HUES48 (cell line): ENCODE results near the gene CYP11A1.
"Not testable (repeated sequence)": the region's sequence is repeated elsewhere in the genome, so short reads cannot be mapped to it uniquely, and the experiment has no call there.

Source experiments
- H3K27ac ChIP-seq: one replicate; pipeline ENCODE4 v1.7.0; 2013; ENCODE audit warnings: low read depth, low read length, inconsistent platforms
- H3K27me3 ChIP-seq: 2 replicates; pipeline ENCODE4 v1.6.1; 2013; ENCODE audit warnings: mild to moderate bottlenecking, low read length; ENCODE audit not compliant: control insufficient read depth, insufficient read depth
- H3K36me3 ChIP-seq: 2 replicates; pipeline ENCODE4 v1.6.1; 2013; ENCODE audit warnings: low read length; ENCODE audit not compliant: control insufficient read depth, insufficient read depth
- H3K4me1 ChIP-seq: 2 replicates; pipeline ENCODE4 v1.6.1; 2013; ENCODE audit warnings: mild to moderate bottlenecking, low read length; ENCODE audit not compliant: control insufficient read depth, insufficient read depth
- H3K4me3 ChIP-seq: 2 replicates; pipeline ENCODE4 v1.5.1; 2013; ENCODE audit warnings: mild to moderate bottlenecking, low read depth, low read length
- H3K9ac ChIP-seq: 2 replicates; pipeline ENCODE4 v1.6.1; 2013; ENCODE audit warnings: mild to moderate bottlenecking, low read depth, low read length, moderate library complexity
- H3K9me3 ChIP-seq: 2 replicates; pipeline ENCODE4 v1.6.1; 2013; ENCODE audit warnings: low read length; ENCODE audit not compliant: control insufficient read depth, insufficient read depth

CYP11A1 gene

GRCh38 chr15:74369084-74369745, 1.8 kb upstream of the CYP11A1 start:
- Histone ChIP-seq H3K4me3 (no peak overlapping the region), H3K4me1 (peaks cover 13% of the 10 kb centered on the region), H3K9me3 (no peaks in the 10 kb centered on the region), H3K36me3 (no peaks in the 10 kb centered on the region), H3K27ac (no peak overlapping the region), H3K9ac (no peak overlapping the region), H3K27me3 (peaks cover 23% of the 10 kb centered on the region)

DNA sequence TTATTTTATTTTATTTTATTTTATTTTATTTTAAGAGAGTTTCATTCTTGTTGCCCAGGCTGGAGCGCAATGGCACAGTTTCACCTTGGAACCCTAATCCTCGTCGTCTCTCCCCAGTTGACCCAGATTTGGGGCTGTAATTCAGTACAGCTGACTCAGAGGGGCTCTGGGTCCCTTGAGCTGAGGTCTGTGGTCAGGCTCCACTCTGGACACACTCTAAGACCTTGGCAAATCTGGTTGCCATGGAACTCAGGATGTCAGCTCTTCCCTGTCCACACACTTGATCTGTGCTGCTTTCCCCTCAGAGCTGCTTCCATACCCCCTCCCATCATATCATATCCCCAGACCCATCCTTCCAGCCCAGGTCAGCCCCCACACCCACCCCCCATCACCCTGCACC, 675 bp upstream of the CYP11A1 start:
- Histone ChIP-seq H3K27ac (no peak overlapping the region), H3K36me3 (no peaks in the 10 kb centered on the region), H3K9ac (no peak overlapping the region), H3K9me3 (no peaks in the 10 kb centered on the region), H3K4me3 (no peak overlapping the region), H3K4me1 (peaks cover 14% of the 10 kb centered on the region), H3K27me3 (peaks cover 25% of the 10 kb centered on the region)

DNA sequence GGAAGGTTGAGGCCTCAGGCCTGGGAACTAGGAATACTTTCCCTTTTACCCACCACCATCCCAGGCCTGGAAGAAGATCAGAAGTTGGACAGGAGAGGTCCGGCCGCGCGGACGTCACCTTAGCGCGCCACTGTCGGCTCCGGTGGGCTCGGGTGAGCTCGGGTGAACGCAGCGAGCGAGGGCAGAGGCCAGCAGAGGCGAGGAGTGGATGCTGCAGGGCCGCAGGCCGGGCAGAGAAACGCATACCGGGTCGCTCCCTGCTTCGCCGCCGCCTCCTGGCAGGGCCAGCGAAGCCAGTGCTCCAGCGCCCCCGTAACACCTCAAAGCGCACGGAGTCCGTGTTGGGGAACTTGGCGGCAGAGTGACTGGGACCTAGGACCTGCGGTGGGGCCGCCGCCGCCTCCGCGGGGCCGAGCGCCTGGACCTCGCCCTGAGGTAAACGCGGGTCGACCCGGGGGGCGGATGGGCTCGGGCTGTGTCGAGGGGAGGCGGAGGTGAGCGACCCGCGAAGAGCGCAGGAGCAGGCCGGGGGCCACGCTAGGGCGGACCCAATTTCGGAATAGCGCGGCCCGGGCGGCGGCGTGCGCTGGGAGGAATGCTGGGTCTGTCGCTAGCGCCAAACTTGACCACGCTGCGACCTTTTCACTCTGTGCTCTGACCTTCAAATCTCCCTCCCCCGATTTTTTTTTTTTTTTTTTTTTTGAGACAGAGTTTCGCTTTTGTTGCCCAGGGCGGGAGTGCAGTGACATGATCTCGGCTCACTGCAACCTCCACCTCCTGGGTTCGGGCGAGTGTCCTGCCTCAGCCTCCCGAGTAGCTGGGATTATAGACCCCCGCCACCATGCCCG, 1.6 kb downstream of the CYP11A1 start:
- peak overlapping the region; percentile 67 for H3K4me3 ChIP-seq
- H3K36me3 ChIP-seq, result no peaks in the 10 kb centered on the region
- peak overlapping the region; percentile 60 for H3K27ac ChIP-seq
- H3K9ac ChIP-seq, result peak overlapping the region; percentile 71
- H3K4me1 ChIP-seq, result peaks cover 14% of the 10 kb centered on the region
- H3K27me3 ChIP-seq, result peaks cover 25% of the 10 kb centered on the region
- no peaks in the 10 kb centered on the region for H3K9me3 ChIP-seq

DNA sequence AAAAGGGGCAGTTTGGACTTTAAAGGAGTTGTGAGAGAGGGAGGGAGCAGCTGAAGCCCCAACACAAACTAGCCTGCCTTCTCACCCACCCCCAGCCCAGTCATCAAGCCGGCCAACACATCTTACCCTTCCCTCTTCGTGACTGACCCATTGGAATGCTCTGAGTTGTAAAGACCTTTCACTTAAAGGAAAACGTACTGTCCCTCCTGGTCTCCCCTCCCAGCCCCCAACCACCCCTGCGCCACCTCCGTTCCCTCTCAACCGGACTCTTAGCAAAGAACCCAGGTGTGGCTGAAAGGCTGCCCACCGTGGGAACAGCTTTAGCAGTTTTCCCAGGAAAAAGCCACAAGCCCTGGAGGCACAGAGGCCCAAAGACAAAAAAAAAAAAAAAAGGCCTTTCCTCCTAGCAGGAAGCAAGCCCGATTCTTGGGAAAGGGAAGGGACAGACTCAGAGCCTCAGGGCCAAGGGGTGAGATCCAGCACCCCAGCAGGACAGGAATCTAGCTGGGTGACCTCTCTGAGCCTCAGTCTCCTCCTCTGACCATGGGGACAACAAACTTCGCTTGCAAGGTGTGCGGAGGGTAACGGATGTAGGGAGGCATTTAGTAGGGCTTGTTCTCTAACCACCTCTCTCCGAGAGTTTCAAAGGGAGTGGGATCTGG, 2.4 kb downstream of the CYP11A1 start:
- H3K9ac ChIP-seq, result peak overlapping the region; percentile 71; the same call in 1 of the 2 replicates
- peaks cover 15% of the 10 kb centered on the region for H3K4me1 ChIP-seq

GRCh38 chr15:74362482-74362881, 5.0 kb downstream of the CYP11A1 start:
- H3K36me3 ChIP-seq, result no peaks in the 10 kb centered on the region
- H3K9me3 ChIP-seq, result no peaks in the 10 kb centered on the region
- peaks cover 25% of the 10 kb centered on the region for H3K27me3 ChIP-seq
- H3K9ac ChIP-seq, result no peak overlapping the region
- H3K4me1 ChIP-seq, result peaks cover 32% of the 10 kb centered on the region
- H3K27ac ChIP-seq, result no peak overlapping the region
- H3K4me3 ChIP-seq, result no peak overlapping the region

More for the DNA sequence above, 2.4 kb downstream of the CYP11A1 start:
- Histone ChIP-seq H3K4me3 (peak overlapping the region; percentile 67), H3K27me3 (peaks cover 25% of the 10 kb centered on the region), H3K36me3 (no peaks in the 10 kb centered on the region), H3K9me3 (no peaks in the 10 kb centered on the region), H3K27ac (peak overlapping the region; percentile 60)

- not testable (repeated sequence) for H3K9ac ChIP-seq, H3K9me3 ChIP-seq, H3K36me3 ChIP-seq
Observed at GRCh38 chr15:74360855-74361254, 6.6 kb downstream of the CYP11A1 start.

GRCh38 chr15:74359376-74359775, 8.1 kb downstream of the CYP11A1 start:
- not testable (repeated sequence) for H3K36me3 ChIP-seq, H3K9ac ChIP-seq, H3K4me3 ChIP-seq, H3K27me3 ChIP-seq, H3K9me3 ChIP-seq
- H3K4me1 ChIP-seq, result peaks cover 21% of the 10 kb centered on the region
- H3K27ac ChIP-seq, result peak overlapping the region; percentile 57

More at GRCh38 chr15:74360855-74361254, 6.6 kb downstream of the CYP11A1 start:
- peaks cover 18% of the 10 kb centered on the region for H3K27me3 ChIP-seq
- not testable (repeated sequence) for H3K27ac ChIP-seq, H3K4me3 ChIP-seq
- H3K4me1 ChIP-seq, result peaks cover 32% of the 10 kb centered on the region

- not testable (repeated sequence) for H3K27me3 ChIP-seq, H3K4me3 ChIP-seq, H3K9me3 ChIP-seq, H3K27ac ChIP-seq, H3K9ac ChIP-seq, H3K36me3 ChIP-seq
- peaks cover 18% of the 10 kb centered on the region for H3K4me1 ChIP-seq
Observed at GRCh38 chr15:74357514-74357913, 9.9 kb downstream of the CYP11A1 start.

GRCh38 chr15:74356050-74356449, 11.4 kb downstream of the CYP11A1 start:
- not testable (repeated sequence) for H3K4me3 ChIP-seq, H3K27ac ChIP-seq, H3K36me3 ChIP-seq, H3K9ac ChIP-seq, H3K9me3 ChIP-seq, H3K27me3 ChIP-seq
- peaks cover 27% of the 10 kb centered on the region for H3K4me1 ChIP-seq

GRCh38 chr15:74353992-74354391, 13.5 kb downstream of the CYP11A1 start:
- not testable (repeated sequence) for H3K9me3 ChIP-seq, H3K36me3 ChIP-seq, H3K27me3 ChIP-seq, H3K4me3 ChIP-seq, H3K9ac ChIP-seq
- Histone ChIP-seq H3K27ac (peak overlapping the region; percentile 45), H3K4me1 (peaks cover 22% of the 10 kb centered on the region; the same call in 1 of the 2 replicates)
